HG03103 (cell line): Measurements from ENCODE around the gene SLC11A1.

Experiments
- ATAC-seq: cut with Tn5 transposase; IDR thresholded peaks from one replicate; pipeline ENCODE4 v1.9.1; 2021; ENCODE audit warnings: low read depth; ENCODE audit not compliant: unreplicated experiment

The SLC11A1 gene

GRCh38 chr2:218403810-218404209 is 21.7 kb downstream of the SLC11A1 start:
- no peak for ATAC-seq

- no peak for ATAC-seq
Observed at GRCh38 chr2:218404351-218405085, 22.4 kb downstream of the SLC11A1 start.

DNA sequence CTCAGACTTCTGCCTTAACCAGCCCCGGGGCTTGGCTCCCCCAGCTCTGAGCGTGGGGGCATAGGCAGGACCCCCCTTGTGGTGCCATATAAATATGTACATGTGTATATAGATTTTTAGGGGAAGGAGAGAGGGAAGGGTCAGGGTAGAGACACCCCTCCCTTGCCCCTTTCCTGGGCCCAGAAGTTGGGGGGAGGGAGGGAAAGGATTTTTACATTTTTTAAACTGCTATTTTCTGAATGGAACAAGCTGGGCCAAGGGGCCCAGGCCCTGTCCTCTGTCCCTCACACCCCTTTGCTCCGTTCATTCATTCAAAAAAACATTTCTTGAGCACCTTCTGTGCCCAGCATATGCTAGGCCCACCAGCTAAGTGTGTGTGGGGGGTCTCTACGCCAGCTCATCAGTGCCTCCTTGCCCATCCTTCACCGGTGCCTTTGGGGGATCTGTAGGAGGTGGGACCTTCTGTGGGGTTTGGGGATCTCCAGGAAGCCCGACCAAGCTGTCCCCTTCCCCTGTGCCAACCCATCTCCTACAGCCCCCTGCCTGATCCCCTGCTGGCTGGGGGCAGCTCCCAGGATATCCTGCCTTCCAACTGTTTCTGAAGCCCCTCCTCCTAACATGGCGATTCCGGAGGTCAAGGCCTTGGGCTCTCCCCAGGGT is 23.1 kb downstream of the SLC11A1 start:
- no peak for ATAC-seq

DNA sequence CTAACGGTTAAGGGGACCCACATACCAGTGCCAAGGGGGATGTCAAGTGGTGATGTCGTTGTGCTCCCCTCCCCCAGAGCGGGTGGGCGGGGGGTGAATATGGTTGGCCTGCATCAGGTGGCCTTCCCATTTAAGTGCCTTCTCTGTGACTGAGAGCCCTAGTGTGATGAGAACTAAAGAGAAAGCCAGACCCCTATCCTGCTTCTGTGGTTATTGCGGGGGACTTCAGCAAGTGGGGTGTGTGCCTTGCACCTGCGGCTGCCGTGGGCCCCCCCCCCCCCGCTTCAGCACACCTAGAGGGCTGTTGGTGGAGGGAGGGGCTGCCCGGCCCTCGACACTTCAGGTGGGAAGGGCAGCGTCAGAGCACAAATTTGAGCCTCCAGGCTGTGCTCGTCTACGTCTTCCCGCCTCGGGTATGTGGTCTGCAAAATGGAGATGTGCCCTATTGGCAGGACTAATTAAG is 23.7 kb downstream of the SLC11A1 start:
- ATAC-seq = no peak

- ATAC-seq = peak; percentile 78
Observed at GRCh38 chr2:218406209-218406948, 24.3 kb downstream of the SLC11A1 start.

- peak; percentile 1 for ATAC-seq
Observed at GRCh38 chr2:218406949-218407618, 25.0 kb downstream of the SLC11A1 start.

DNA sequence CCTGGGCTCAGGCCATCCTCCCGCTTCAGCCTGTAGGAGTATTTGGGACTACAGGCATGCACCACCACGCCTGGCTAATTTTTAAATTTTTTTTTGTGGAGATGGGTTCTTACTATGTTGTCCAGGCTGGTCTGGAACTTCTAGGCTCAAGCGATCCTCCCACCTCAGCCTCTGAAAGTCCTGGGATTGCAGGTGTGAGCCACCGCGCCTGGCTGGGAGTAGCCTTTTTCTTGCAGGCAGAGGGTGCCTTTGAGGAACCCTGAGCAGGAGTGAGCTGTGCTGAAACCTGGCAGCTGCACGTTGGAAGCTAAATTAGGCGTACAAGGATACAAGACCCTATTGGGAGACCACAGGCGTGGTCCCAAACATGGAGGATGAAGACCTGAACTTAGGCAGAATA is 25.6 kb downstream of the SLC11A1 start:
- no peak for ATAC-seq

DNA sequence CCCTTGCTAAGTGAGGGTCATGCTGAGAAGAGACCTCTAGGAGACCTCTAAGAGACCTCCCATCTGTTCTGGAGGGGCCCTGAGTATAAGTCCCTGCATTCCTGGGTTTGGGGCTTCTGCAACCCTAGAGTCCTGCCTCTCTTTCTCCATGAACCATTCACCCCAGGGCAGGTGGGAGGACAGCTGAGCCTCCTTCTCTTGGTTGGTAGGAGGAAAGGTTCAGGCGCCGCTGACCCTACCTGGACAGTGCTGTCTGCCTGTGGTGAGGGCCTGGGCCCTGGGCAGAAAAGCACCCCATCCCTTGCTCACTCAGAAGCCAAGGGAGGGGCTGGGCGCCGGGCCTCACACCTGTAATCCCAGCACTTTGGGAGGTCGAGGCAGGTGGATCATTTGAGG is 36.2 kb downstream of the SLC11A1 start:
- no peak for ATAC-seq

DNA sequence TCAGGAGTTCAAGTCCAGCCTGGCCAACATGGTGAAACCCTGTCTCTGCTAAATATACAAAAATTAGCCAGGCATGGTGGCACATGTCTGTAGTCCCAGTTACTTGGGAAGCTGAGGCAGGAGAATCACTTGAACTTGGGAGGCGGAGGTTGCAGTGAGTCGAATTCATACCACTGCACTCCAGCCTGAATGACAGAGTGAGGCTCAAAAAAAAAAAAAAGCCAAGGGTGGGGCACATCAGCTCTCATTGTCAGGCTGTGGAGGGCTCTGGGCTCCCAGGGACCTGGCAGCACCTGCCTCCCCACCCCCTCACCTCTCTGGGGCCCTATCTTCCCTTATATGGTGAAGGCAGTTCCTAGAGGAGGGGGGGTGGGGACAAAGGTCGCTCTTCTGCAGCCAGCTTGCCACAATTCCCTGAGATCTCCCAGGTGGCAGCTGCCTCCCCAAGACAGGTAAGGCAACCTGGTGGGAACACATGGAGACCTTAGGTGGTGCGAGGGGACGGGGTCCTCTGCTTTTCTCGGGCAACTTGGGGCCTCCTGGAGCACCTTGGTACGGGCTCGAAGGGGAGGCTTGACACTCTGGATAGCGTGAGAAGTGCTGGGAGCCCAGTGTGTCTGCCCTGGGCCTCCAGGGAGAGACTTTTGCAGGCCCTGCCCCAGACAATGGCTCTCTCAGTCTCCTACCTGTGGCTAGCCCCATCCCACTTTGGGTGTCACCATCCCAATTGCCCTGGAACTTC is 36.8 kb downstream of the SLC11A1 start, which contains the start of gene VIL1:
TSS of gene VIL1 (plus strand) at position 407 of the 742 bp plus-strand sequence. CDS start 4,656 bp downstream, outside the sequence.
- no peak for ATAC-seq

- ATAC-seq = no peak
Observed at GRCh38 chr2:218419630-218420216, 37.6 kb downstream of the SLC11A1 start.

GRCh38 chr2:218421027-218421426 is 39.0 kb downstream of the SLC11A1 start:
- ATAC-seq = no peak

- ATAC-seq = no peak
Observed at GRCh38 chr2:218422403-218423086, 40.5 kb downstream of the SLC11A1 start.

DNA sequence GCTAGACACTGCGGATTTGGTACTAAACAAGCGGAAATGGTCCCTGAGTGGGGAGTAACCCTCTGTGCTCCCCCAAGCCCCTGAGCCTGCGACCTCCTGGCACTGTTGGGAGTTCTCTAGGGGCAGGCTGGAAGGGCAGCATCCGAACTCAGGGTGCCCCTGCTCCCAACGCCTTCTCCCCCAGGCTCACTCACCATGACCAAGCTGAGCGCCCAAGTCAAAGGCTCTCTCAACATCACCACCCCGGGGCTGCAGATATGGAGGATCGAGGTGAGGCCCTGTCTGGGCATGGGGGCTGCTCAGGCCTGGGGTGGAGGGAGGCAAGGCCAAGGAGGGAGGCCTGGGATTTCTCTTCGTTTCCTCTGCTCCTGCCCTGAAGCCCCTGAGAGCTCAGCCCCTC is 41.5 kb downstream of the SLC11A1 start:
- no peak for ATAC-seq

GRCh38 chr2:218425531-218425930 is 43.5 kb downstream of the SLC11A1 start:
- no peak for ATAC-seq

- no peak for ATAC-seq
Observed at GRCh38 chr2:218427741-218428140, 45.7 kb downstream of the SLC11A1 start.

- ATAC-seq = no peak
Observed at GRCh38 chr2:218428846-218429558, 46.9 kb downstream of the SLC11A1 start.

DNA sequence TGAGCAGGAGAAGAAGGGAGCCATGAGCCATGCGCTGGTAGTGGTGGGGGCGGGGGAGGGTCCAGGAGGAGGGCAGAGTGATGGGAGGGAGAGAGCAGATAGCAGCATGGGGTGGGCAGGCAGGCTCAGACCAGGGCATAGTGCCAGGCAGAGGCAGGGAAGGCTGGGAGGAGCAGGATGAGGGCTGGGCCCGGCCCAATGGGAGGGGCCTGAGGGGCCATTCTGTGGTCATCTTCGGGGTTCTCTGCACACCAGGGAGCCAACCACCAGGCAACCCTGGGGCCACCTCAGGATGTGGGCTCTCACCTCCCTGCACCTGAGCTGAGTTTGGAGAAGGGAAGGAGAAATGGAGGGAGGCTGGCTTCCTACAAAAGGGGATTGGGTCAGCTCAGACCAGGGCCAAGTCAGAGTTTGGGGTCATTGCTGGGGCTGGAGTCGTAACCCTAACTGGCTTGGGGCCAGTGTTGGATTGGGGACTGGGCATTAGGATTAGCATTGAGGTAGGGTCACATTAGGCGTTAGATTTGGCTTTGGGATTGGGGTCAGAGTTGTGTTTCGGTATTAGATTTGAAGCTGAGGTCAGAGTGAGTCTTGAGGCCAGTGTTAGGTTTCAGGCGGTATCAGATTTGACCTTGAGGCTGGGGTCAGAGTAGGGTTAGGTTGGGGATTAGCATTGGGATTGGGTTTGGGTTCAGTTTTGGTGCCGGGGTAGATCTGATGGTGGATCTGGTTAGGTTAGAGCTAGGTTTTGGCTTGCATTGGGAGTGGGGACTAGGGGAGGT is 48.0 kb downstream of the SLC11A1 start:
- ATAC-seq = no peak

- ATAC-seq = no peak
Observed at GRCh38 chr2:218430721-218431120, 48.6 kb downstream of the SLC11A1 start.
